Renal cortical epithelial cell (primary cell): Measurements from ENCODE around the gene TRUB2. TPM values are rescaled to one million over a fixed set of nuclear protein-coding genes. Genes with fewer than 3 reads are reported as not detected.

ENCODE experiments used
- DNase-seq: peaks from one replicate; pipeline ENCODE4 v3.0.0-alpha.2; 2011; ENCODE audit warnings: low read depth
- total RNA-seq: library from RNA; depleted of rRNA; stranded (reverse); fragments of >200 nt; gene quantifications from 2 replicates; pipeline ENCODE4 v1.2.3, GENCODE V29; 2014

The TRUB2 gene
- total RNA-seq, 1 donor from 2014 or later = 15.2 TPM

DNA sequence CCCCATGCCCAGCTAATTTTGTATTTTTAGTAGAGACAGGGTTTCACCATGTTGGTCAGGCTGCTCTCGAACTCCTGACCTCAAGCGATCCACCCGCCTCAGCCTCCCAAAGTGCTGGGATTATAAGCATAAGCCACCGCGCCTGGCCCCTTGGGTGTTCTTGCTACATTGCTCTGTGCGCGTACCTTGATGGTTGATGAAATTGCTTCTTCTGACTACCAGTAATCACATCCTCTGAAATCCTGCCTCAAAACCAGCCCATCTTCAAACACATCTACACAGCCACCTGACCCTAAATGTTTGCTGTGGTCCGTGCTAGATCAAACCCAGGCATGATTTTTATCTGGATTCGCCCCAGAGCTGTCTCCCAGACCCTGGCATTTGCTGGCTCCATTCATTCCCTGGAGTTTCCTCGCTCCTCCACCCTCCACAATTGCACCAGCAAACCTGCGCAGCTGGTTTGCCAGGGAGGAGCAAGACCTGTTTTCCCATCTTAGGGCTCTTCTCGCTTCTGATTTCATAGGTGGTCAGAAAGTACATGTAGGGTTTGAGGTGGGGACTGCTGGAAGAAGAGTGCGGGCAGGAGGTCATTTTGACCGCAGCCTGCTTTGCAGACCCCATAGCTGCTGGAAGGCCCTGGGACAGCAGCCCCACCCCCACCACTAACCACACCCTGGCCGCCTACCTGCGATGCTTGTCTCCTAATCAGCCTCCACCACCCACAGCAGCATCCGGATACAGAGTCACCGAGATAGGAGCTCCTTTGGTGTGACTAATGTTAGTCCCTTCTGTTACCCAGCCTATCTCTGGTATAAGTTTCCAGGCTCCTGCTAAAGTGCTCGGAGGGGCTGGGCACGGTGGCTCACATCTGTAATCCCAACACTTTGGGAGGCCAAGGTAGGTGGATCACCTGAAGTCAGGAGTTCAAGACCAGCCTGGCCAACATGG lies 23.4 kb downstream of the TRUB2 start:
- DNase-seq = no peak

DNA sequence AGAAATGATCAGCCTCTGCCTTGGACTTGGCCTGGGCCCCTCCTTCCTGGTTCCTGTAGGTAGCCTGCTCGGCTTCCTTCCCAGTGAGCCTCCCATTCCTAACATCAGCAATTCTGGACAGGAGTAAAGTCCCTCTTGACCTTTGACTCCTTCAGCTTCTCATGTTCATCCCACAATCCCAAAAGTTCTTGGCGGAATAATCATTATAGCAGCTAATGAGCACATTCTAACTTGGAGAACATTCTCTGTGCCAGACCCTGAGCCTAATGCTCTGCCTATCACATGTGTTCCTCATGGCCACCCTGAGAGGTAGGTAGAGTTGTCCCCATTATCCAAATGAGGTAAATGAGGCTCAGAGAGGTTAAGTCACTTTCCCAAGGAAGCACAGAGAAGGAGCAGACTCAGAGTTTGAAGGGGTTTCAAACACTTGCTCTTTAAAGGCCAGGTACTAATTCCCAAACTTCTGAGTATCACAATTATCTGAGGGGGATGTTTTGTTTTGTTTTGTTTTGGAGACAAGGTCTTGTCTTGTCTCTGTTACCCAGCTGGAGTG lies 24.9 kb downstream of the TRUB2 start:
- no peak for DNase-seq

DNA sequence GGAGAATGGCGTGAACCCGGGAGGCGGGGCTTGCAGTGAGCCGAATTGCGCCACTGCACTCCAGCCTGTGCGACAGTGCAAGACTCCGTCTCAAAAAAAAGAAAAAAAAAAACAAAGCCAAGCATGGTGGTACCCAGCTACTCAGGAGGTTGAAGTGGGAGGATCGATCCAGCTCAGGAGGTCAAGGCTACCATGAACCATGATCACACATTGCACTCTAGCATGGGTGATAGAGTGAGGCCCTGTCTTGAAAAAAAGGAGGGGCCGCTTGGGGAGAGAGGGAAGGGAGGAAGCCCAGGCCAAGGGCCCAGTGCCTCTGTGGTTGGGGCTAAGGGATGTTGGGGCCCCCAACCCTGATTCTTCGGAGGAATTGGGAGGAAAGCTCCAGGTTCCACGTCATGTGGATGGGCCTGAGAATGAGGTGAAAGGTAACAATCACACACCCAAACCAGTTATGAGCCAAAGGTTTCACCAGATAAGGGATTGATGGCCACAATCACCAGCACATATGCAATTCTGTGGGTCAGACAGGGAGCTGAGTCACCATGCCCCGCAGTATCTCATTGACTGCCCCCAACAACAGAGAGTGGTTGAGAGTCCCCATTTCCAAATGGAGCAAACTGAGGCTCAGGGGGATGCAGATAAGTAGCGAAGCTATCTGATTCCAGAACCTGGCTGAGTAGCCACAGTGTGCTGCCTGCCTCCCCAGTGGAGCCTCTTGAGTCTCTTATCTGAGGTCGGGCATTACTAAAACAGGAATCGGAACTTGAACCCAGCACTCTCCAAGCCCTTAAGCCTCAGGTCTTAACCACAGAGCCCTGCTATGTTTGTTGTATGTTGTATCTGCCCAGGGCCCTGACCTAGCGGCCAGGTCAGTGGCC lies 25.7 kb downstream of the TRUB2 start:
- DNase-seq = no peak

DNA sequence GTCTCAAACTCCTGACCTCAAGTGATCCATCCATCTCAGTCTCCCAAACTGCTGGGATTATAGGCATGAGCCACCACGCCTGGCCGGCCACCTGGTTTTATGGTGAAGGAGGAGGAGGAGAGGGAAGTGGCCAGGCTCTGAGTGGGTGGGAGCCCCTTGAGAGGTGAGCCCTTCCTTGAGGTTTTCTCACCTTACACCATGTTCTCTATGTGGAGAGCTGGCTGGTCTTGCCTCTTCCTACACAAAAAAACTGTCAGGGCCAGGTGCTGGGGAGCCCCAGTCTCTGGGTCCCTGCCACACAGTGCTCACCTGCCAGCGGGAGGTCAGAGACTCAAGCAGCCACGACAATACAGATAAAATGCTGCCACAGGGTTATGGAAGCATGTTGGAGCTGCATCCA lies 28.1 kb downstream of the TRUB2 start:
- DNase-seq = no peak

DNA sequence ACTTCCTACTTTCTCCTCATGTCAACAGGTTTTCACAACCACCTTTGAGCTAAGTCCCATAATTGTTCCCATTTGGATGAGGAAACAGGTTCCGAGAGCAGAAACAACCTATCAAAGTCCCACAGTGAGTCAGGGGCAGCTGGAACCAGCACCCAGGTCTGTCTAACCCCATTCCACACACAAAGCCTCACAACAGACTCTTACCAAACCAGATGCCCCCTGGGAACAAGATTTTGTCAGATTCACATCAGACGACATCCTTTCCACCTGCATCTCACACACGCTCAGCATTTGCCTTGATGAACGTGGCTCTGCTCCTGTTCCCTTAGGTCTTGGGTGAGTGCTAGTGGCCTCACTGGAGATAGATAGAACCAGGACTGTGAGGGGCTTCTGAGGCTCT lies 29.2 kb downstream of the TRUB2 start:
- no peak for DNase-seq

DNA sequence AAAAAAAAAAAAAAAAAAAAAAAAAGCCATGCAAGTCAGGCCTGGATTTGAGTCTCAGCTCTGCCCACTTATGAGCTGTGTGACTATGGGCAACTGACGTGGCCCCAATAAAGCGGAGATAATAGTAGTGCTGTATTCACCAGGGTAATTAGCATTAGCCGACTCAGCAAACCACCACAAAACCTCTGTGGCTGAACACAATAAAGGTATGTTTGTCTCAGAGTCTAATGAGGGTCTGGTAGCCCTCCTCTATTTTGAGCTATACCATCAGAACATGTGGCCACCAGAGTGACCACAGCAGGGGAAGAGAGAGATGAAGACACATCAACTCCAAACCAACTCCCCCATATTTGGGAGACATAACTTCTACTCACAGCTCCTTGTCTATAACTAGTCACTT lies 30.2 kb downstream of the TRUB2 start:
- no peak for DNase-seq

DNA sequence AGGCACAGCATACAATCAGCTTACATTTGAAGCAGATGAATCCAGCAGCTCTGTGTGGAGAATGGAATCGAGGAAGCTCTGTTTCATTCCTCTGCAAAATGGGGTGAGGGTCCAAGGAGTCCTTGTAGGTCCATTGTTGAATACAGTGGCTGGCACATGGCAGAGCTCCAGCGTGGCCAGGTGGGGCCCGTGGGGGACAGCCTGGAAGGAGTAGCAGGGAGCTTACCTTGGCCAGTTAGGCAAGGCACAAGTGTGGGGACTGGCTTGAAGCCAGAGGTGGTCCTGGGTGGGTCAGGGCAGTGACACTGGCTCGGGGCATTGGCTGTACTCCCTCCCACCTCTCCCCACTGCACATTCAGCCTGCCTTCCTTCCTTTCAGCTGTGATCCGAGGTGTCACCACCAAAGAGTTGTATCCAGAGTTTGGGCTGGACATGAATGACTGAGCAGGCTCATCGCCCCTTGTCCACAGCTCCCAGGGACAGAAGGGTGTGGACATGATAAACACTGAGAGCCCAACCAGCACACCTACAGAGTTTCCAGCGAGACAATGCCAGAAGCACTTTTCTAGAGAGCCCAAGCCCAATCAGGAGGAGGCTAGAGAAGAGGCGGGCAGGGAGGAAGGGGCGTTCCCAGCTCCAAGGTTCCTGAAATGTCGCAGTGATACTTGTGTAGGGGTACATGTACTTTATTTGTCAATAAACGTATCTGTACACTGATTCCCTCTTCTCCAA lies 33.8 kb downstream of the TRUB2 start:
- no peak for DNase-seq

DNA sequence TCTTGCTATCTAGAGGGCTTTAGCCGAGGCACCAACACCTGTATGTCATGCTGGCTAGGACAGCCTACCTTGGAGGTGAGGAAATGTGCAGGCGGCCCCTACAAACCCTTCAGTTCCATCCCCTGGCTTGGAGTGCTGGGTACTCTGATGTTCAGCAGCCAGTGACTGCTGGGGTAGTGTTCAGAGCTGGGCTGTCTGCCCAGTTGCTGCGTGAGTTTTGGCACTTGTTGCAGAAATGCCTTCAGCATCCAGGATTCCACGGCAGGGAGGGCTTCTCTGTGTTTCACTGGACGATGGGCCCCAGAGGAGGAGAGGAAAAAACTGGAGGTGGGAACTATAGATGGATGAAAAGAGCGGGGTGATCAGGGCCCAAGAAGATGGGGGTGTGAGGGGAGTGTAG lies 35.8 kb downstream of the TRUB2 start:
- DNase-seq = no peak

DNA sequence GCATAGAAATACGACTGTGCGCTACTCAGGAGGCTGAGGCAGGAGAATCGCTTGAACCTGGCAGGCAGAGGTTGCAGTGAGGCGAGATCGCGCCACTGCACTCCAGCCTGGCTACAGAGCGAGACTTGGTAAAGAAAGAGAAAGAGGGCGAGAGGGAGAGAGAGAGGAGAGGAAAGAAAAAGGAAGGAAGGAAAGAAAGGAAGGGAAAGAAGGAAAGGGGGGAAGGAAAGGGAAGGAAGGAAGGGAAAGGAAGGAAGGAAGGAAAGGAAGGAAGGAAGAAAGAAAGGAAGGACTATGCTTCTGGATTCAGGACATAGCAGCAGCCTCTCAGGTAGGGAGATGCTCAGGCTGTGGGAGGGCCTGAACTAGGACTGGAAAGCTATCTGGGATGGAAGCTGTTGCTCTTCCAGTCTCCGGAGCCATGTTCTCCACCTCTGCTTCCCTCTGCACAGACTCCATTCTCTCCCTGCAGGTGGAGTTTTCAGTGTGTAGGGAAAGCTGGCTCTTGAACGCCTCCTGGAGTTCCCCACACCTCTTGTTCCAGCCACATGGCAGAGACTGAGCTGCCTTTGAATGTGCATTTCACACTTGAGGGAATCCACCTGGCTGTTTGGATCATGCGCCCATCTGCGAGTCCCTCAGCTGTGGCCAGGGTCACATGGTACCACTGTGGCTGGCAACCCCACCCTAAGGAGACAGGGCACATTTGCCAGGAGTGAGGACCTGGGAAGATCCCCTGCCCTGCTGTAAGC lies 37.0 kb downstream of the TRUB2 start:
- no peak for DNase-seq

DNA sequence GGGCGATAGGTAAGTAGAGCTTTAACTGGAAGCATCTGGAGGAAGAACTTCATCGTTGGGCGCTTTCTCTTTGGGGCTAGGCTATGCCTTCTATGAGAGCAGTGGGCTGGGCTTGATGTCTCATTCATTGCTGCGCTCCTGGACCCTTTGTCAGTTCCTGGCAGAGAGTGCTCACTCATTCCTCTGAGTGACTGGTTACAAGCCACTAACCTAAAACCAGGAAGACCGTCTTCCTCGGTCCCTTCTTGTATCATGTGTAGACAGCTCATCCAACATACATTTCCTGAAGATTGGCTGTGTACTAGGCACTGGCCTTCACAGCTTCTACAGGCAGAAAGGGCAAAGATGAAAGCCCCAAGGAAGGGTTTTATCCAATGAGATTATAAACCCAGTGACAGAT lies 39.7 kb downstream of the TRUB2 start:
- peak; percentile 22 for DNase-seq

DNA sequence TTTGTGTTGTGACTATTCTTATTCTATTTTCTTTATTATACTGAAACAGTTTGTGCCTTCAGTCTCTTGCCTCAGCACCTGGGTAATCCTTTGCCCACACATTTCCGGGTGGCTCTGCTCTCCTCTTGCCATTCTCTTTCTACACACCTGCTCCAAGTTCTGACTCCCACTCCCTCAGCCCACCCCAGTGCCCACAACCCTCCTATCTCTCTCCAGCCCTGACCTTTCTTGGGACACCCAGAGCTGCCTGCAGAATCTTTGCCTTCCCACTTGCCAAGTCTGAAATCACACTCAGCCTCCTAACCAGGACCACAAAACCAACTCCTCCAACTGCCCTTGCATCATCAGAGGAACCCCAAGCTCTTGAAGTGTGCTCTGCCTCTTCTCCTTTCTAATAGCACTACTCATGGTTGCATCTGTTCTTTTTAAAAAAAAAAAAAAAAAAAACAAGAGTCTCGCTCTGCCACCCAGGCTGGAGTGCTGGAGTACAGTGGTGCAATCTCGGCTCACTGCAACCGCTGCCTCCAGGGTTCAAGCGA lies 42.1 kb downstream of the TRUB2 start:
- DNase-seq = peak; percentile 18

DNA sequence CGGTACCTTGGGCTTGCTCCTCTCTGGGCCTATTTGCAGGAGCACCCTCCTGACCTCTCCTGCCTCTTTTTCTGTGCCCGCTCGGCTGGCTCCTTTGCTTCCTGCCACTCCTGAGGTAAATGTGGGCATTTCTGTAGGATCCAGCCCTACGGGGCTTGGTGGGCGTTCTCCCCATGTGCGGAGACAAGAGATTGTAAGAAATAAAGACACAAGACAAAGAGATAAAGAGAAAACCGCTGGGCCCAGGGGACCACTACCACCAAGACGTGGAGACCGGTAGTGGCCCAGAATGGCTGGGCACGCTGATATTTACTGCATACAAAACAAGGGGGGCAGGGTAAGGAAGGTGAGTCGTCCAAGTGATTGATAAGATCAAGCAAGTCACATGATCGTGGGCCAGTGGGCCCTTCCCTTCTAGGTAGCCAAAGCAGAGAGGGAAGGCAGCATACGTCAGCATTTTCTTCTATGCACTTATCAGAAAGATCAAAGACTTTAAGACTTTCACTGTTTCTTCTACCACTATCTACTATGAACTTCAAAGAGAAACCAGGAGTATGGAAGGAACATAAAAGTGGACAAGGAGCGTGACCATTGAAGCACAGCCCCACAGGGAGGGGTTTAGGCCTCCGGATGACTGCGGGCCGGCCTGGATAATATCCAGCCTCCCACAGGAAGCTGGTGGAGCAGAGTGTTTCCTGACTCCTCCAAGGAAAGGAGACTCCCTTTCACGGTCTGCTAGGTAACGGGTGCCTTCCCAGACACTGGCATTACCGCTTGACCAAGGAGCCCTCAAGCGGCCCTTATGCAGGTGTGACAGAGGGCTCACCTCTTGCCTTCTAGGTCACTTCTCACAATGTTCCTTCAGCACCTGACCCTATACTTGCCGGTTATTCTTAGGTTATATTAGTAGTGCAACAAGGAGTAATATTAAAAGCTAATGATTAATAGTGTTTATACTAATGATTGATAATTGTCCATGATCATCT lies 42.9 kb downstream of the TRUB2 start:
- DNase-seq = peak; percentile 45

DNA sequence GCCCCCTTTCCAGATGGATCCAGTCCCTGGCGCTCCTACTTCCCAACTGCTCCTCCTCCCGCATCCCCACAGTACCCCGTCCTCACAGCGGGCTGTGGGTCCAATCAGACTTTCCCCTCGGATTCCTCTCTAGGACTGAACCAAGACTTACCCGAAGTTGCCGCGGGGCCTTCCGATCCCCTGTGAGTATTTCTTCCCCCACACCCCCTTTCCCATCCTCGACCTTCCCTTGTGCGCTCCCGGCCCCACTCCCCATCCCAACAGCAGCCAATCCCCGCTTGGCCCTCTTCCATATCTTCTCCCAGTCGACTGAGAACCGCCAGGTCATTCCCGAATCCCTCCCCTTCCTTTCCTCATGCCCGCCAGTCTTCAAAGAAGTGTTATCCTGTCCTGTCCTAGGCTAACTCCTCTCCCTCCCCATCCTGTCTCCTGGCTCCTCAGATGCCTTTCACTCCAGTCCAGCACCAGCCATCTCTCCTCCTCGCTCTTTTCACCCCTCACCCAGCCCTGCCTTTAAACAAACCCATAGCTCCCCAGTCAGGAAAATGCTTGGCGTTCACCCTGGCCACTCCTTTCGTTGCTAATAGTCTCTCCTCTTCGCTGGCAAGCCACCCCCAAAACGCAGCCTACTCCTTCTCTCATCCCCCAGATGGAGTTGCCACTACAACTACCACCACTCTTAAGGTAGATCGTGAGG lies 45.5 kb downstream of the TRUB2 start:
- DNase-seq = no peak

DNA sequence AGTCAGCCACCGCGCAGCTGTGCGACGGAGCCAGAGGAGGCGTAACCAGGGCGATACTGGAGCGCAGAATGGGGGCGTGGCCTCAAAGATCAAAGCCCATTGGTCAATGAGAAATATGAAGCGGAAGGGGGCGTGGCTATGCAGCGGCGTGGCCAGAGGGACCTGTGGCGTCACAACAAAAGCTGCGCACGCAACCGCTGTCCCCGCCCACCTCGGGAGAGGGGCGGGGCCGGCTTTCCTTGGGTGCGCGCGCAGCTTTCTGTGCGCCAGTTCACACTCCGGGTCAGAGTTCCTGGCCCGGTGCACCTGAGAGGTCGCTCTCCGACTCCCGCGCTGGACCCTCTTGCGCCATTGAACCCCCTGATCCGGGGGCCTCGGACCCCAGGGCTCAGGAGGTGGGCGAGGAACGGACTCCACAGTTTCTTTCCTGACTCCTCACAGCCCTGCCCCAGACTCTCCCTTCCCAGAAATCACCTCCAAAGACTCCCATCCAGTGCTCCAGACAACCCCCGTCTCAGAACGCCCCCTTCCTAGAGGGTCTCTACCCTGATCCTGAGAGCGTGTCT lies 46.2 kb downstream of the TRUB2 start, which contains the start of gene SWI5:
TSS of gene SWI5 (plus strand) at position 269 of the 566 bp plus-strand sequence.
- peak; percentile 97 for DNase-seq

DNA sequence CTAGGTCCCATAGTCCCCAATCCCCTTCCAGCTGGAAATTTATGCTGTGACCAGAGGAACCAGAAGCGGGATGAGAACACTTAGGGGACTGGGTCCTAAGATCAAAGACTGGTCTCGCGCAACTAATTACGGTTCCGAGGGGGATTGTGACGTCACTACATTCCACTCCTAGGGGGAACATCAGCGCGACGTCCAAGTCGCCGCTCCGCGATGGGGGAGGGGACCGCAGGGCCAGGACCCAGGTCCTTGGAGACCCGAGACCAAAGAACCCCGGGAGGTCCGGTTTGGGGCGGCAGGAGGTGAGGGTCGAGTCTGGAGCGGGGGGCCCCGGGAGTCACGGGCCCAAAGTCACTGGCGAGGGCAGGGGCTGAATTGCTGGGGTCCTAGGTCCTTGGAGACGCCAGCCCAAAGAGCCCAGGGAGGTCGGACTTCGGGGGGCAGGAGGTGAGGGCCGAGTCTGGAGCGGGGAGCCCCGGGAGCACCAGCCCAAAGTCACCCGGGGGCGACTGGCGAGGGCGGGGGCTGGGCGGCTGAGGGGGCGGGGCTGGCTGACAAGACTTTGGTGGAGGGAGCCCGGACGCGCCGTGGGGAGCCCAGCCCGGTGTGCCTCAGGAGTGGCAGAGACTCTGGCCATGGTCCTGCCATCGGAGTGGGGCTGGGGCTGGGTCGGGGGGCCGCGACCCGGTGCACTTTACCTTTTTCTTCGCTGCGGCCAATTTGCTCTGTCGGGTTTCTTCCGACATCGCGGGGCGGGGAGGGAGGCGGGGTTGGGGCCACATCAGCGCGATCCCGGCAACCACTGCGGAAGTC lies 46.8 kb downstream of the TRUB2 start, which contains the start of gene GOLGA2:
TSS of gene GOLGA2 (minus strand) at position 810 of the 810 bp plus-strand sequence. CDS start at position 779, 31 bp downstream.
- peak; percentile 50 for DNase-seq

DNA sequence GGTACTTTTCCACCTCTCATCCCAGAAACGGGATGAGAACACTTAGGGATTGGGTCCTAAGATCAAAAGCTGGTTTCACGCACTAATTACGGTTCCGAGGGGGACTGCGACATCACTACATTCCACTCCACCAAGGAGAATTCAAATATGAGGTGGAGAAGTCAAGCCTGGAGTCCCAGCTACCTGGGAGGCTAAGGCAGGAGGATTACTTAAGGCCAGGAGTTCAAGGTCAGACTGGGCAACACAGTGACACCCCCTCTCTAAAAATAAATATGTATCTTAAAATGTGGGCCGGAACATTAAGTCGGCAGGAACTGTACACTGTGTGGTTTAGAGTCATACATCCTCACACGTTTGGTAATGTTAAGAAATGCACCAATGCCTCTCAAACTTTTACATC lies 48.0 kb downstream of the TRUB2 start:
- DNase-seq = no peak

DNA sequence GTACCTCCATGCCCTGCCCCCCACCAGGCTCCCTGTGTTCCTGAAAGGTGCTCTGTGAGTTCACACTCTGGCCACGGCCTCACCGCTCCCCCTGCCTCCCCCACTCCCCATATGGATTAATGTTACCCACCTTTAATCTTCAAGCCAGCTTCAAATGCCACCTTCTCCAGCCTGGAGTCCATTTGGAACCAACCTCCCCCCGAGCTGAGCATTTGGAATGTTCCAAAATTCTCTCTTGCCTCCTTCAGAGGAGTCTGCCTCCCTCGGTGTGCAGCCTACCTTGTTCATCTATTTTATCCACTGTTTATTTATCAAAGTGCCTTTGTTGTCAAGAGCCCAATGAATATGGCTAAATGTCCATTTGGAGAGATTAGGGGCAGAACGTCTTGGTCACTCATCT lies 50.7 kb downstream of the TRUB2 start:
- no peak for DNase-seq
